ENCODE data around the gene IMPDH2. TPM values are rescaled to one million over a fixed set of nuclear protein-coding genes. Genes with fewer than 3 reads are reported as not detected.

Gene IMPDH2
- total RNA-seq, 2 experiments from 2014 or later = 295 to 360 TPM

DNA sequence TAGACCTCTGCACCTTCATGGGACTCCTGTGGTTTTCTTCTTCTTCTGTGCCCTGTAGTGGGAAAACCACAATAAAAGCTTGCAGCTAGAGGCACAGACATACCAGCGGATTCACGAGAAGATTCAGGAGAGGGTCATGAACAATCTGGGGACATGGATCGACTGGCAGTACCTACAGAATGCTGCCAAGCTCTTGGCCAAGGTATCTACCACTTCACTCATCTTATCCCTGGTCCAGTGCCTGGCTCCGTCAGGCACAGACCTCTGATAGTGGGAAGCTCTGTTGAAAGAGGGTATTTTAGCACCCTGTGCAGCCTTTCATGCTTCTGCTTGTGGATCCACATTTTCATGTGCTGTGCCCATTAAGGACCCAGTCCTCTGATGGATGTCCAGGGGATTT, 48.9 kb downstream of the IMPDH2 start:
- no TSS peak for BruUV-seq (replicated peaks)
- Histone ChIP-seq H3K79me2 (ENCODE audit: insufficient read depth, low read depth, low read length) (no peaks in the 10 kb centered on the region), H3K9me3 (ENCODE audit: low read length) (no peaks in the 10 kb centered on the region), H3K36me3 (ENCODE audit: insufficient read depth, low read length) (peaks cover 95% of the 10 kb centered on the region), H3K9me2 (ENCODE audit: insufficient read depth, low read length) (no peaks in the 10 kb centered on the region), H2AFZ (ENCODE audit: low read length) (no peak overlapping the region), H3K27ac (ENCODE audit: low read depth, low read length, poor library complexity, severe bottlenecking) (no peak overlapping the region), H3K4me3 (ENCODE audit: low read depth, low read length, poor library complexity, severe bottlenecking) (no peak overlapping the region), H4K20me1 (ENCODE audit: insufficient read depth, low read length) (no peaks in the 10 kb centered on the region), H3K4me1 (ENCODE audit: insufficient read depth, low read length, poor library complexity, severe bottlenecking) (no peaks in the 10 kb centered on the region), H3K4me2 (ENCODE audit: low read length) (no peak overlapping the region)
- intact Hi-C loops (cut with micrococcal nuclease; ENCODE audit: unreplicated experiment) = no loop called here
- no peak for TF ChIP-seq EZH2phosphoT487 (IDR thresholded peaks at IDR 0.05; ENCODE audit: borderline replicate concordance, low read depth, low read length)
- TF ChIP-seq, protein P1, sequence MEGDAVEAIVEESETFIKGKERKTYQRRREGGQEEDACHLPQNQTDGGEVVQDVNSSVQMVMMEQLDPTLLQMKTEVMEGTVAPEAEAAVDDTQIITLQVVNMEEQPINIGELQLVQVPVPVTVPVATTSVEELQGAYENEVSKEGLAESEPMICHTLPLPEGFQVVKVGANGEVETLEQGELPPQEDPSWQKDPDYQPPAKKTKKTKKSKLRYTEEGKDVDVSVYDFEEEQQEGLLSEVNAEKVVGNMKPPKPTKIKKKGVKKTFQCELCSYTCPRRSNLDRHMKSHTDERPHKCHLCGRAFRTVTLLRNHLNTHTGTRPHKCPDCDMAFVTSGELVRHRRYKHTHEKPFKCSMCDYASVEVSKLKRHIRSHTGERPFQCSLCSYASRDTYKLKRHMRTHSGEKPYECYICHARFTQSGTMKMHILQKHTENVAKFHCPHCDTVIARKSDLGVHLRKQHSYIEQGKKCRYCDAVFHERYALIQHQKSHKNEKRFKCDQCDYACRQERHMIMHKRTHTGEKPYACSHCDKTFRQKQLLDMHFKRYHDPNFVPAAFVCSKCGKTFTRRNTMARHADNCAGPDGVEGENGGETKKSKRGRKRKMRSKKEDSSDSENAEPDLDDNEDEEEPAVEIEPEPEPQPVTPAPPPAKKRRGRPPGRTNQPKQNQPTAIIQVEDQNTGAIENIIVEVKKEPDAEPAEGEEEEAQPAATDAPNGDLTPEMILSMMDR (conservative IDR thresholded peaks at IDR 0.05; ENCODE audit: low read length) = no peak
- CTCF ChIA-PET (ENCODE audit: unreplicated experiment) = no interaction called here
- POLR2A ChIA-PET = interaction anchor here (0.6 to 0.7 kb wide), 3 partner anchors 135 to 435 kb away, joined by 3 to 5 read pairs (median 3); no protein-coding TSS in a partner anchor
- no peak for DNase-seq (ENCODE audit: low spot score)

DNA sequence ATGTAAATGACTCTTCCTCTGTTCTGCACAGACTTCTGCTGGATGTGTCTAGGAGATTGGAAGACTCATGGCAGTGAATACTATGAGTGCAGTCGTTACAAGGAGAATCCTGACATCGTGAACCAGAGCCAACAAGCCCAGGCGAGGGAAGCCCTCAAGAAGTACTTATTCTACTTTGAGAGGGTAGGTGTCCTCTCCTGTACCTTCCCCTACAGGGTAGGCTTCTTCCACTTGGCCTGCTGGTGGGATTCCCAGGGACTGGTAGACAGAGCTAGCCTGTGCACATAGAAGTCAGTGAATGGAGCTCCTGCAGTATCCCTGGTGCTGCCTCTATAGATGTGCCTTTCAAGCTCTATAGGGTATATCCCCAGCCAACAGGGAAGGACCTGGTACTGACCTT, 49.7 kb downstream of the IMPDH2 start:
- ChIA-PET POLR2A (no interaction called here), CTCF (ENCODE audit: unreplicated experiment) (no interaction called here)
- intact Hi-C loops (cut with micrococcal nuclease; ENCODE audit: unreplicated experiment) = no loop called here
- Histone ChIP-seq H3K79me2 (ENCODE audit: insufficient read depth, low read depth, low read length) (no peaks in the 10 kb centered on the region), H3K27ac (ENCODE audit: low read depth, low read length, poor library complexity, severe bottlenecking) (no peak overlapping the region), H3K4me3 (ENCODE audit: low read depth, low read length, poor library complexity, severe bottlenecking) (no peak overlapping the region), H2AFZ (ENCODE audit: low read length) (no peak overlapping the region), H3K9me2 (ENCODE audit: insufficient read depth, low read length) (no peaks in the 10 kb centered on the region), H3K4me1 (ENCODE audit: insufficient read depth, low read length, poor library complexity, severe bottlenecking) (no peaks in the 10 kb centered on the region), H3K36me3 (ENCODE audit: insufficient read depth, low read length) (peaks cover 95% of the 10 kb centered on the region), H4K20me1 (ENCODE audit: insufficient read depth, low read length) (no peaks in the 10 kb centered on the region), H3K9me3 (ENCODE audit: low read length) (no peaks in the 10 kb centered on the region), H3K4me2 (ENCODE audit: low read length) (no peak overlapping the region)
- no TSS peak for BruUV-seq (replicated peaks)
- TF ChIP-seq, protein P1 (conservative IDR thresholded peaks at IDR 0.05; ENCODE audit: low read length) = no peak
- no peak for TF ChIP-seq EZH2phosphoT487 (IDR thresholded peaks at IDR 0.05; ENCODE audit: borderline replicate concordance, low read depth, low read length)
- no peak for DNase-seq (ENCODE audit: low spot score)

Small RNA genes within 50 kb of the gene (microRNA-seq; reads per million reads assigned to microRNA genes)
- gene MIR191 (ENCODE audit: borderline replicate concordance) (60,051 reads per million, percentile 99 among the genes with 10 or more reads in this experiment), gene MIR425 (ENCODE audit: borderline replicate concordance) (13,748 reads per million, percentile 96 among the genes with 10 or more reads in this experiment)

Small RNA genes within 50 kb of the gene (small RNA-seq; reads per million reads assigned to genes)
- 258 reads per million, percentile 99 among the genes with 10 or more reads in this experiment for gene MIR191
- 7.9 reads per million, percentile 94 among the genes with 10 or more reads in this experiment for gene MIR425

Other genes starting within 250 kb of the IMPDH2 start
- 13.8 and 16.0 TPM in 2 replicates for gene PRKAR2A, start 181.5 kb downstream of the IMPDH2 start, total RNA-seq (2014; rRNA removed; shearing (Covaris generic))
- 19.6 and 22.4 TPM in 2 replicates for gene PRKAR2A, start 181.5 kb downstream of the IMPDH2 start, total RNA-seq (2022)
- 20.9 and 21.3 TPM in 2 replicates for gene SLC25A20, start 130.5 kb downstream of the IMPDH2 start, total RNA-seq (2014; rRNA removed; shearing (Covaris generic))
- 19.1 and 20.1 TPM in 2 replicates for gene SLC25A20, start 130.5 kb downstream of the IMPDH2 start, total RNA-seq (2022)
- gene ARIH2, start 110.6 kb downstream of the IMPDH2 start, total RNA-seq (2014; rRNA removed; shearing (Covaris generic)) = 121 and 124 TPM in 2 replicates
- gene ARIH2, start 110.6 kb downstream of the IMPDH2 start, total RNA-seq (2022) = 113 and 131 TPM in 2 replicates
- gene P4HTM, start 39.2 kb downstream of the IMPDH2 start, total RNA-seq (2014; rRNA removed; shearing (Covaris generic)) = 45.3 and 48.4 TPM in 2 replicates
- 36.9 and 47.4 TPM in 2 replicates for gene P4HTM, start 39.2 kb downstream of the IMPDH2 start, total RNA-seq (2022)
- 92.0 and 101 TPM in 2 replicates for gene WDR6, start 22.0 kb downstream of the IMPDH2 start, total RNA-seq (2014; rRNA removed; shearing (Covaris generic))
- gene WDR6, start 22.0 kb downstream of the IMPDH2 start, total RNA-seq (2022) = 128 and 131 TPM in 2 replicates
- gene DALRD3, start 10.8 kb downstream of the IMPDH2 start, total RNA-seq (2014; rRNA removed; shearing (Covaris generic)) = 26.3 and 36.2 TPM in 2 replicates
- gene DALRD3, start 10.8 kb downstream of the IMPDH2 start, total RNA-seq (2022) = 35.0 and 35.7 TPM in 2 replicates
- 255 and 309 TPM in 2 replicates for gene NDUFAF3, start 7.3 kb downstream of the IMPDH2 start, total RNA-seq (2014; rRNA removed; shearing (Covaris generic))
- 124 and 147 TPM in 2 replicates for gene NDUFAF3, start 7.3 kb downstream of the IMPDH2 start, total RNA-seq (2022)
- gene QRICH1, start 64.7 kb upstream of the IMPDH2 start, total RNA-seq (2014; rRNA removed; shearing (Covaris generic)) = 93.0 and 111 TPM in 2 replicates
- gene QRICH1, start 64.7 kb upstream of the IMPDH2 start, total RNA-seq (2022) = 132 and 156 TPM in 2 replicates
- 290 and 310 TPM in 2 replicates for gene QARS1, start 75.4 kb upstream of the IMPDH2 start, total RNA-seq (2014; rRNA removed; shearing (Covaris generic))
- 355 and 459 TPM in 2 replicates for gene QARS1, start 75.4 kb upstream of the IMPDH2 start, total RNA-seq (2022)
- 49.4 and 57.2 TPM in 2 replicates for gene USP19, start 91.4 kb upstream of the IMPDH2 start, total RNA-seq (2014; rRNA removed; shearing (Covaris generic))
- gene USP19, start 91.4 kb upstream of the IMPDH2 start, total RNA-seq (2022) = 69.4 and 78.3 TPM in 2 replicates
- 0.44 TPM in 2 replicates for gene LAMB2, start 103.7 kb upstream of the IMPDH2 start, total RNA-seq (2014; rRNA removed; shearing (Covaris generic))
- not detected in 2 replicates for gene LAMB2, start 103.7 kb upstream of the IMPDH2 start, total RNA-seq (2022)
- gene CCDC71, start 136.9 kb upstream of the IMPDH2 start, total RNA-seq (2014; rRNA removed; shearing (Covaris generic)) = 20.3 and 27.9 TPM in 2 replicates
- gene CCDC71, start 136.9 kb upstream of the IMPDH2 start, total RNA-seq (2022) = 22.7 and 23.4 TPM in 2 replicates
- gene KLHDC8B, start 142.2 kb upstream of the IMPDH2 start, total RNA-seq (2014; rRNA removed; shearing (Covaris generic)) = 0.69 TPM in 1 of 2 replicates, not detected in the other
- 0.91 and 1.3 TPM in 2 replicates for gene KLHDC8B, start 142.2 kb upstream of the IMPDH2 start, total RNA-seq (2022)
- 4.8 and 6.4 TPM in 2 replicates for gene C3orf62, start 247.8 kb upstream of the IMPDH2 start, total RNA-seq (2014; rRNA removed; shearing (Covaris generic))
- 11.3 and 11.7 TPM in 2 replicates for gene C3orf62, start 247.8 kb upstream of the IMPDH2 start, total RNA-seq (2022)